ENCODE results near the gene DNM3. TPM values are rescaled to one million over a fixed set of nuclear protein-coding genes. Genes with fewer than 3 reads are reported as not detected.

Gene DNM3
- total RNA-seq, 2 experiments from 2014 or later, result 1.6 to 1.8 TPM

GRCh38 chr1:172003766-172004530 is 162.7 kb downstream of the DNM3 start:
- H3K27me3 Mint-ChIP-seq, result no peaks in the 10 kb centered on the region
- H3K9me3 ChIP-seq (ENCODE audit: control insufficient read depth in 1 of 2, insufficient read depth in 1 of 2, low read length in 2 of 2), result no peaks in the 10 kb centered on the region
- no peaks in the 10 kb centered on the region for H3K36me3 Mint-ChIP-seq (ENCODE audit: low read depth)
- H3K4me1 Mint-ChIP-seq (ENCODE audit: low read depth), result no peaks in the 10 kb centered on the region
- no peak for TF ChIP-seq CTCF (IDR thresholded peaks at IDR 0.05)
- H3K4me1 ChIP-seq (ENCODE audit: insufficient read depth, low read length), result no peaks in the 10 kb centered on the region
- H3K27ac Mint-ChIP-seq, result no peak overlapping the region
- ATAC-seq (ENCODE audit: poor library complexity), result no peak
- no peaks in the 10 kb centered on the region for H3K27me3 ChIP-seq (ENCODE audit: control insufficient read depth in 1 of 2, insufficient read depth in 2 of 2, low read length in 2 of 2)
- DNase-seq, result no peak
- no peaks in the 10 kb centered on the region for H3K36me3 ChIP-seq (ENCODE audit: insufficient read depth, low read length)
- H3K4me3 ChIP-seq (ENCODE audit: low read length), result no peak overlapping the region
- ChIA-PET CTCF (interaction anchor here (0.6 to 1.5 kb wide), 2 partner anchors 59 to 440 kb away, joined by 3 read pairs; no protein-coding TSS in a partner anchor), POLR2A (interaction anchor here (1.2 kb wide), 1 partner anchor 391 kb away, joined by 5 read pairs; no protein-coding TSS in a partner anchor)
- no peaks in the 10 kb centered on the region for H3K9me3 Mint-ChIP-seq
- H3K4me3 Mint-ChIP-seq, result no peak overlapping the region
- no peak overlapping the region for H3K27ac ChIP-seq (ENCODE audit: low read depth in 1 of 2, low read length in 2 of 2)
- intact Hi-C loops (cut with DNase I, micrococcal nuclease), result loop anchor here (1.0 to 10.0 kb wide), 5 partner anchors 181 to 718 kb away; partner anchors contain the start of gene PIGC (in 1 of the 2)

- H3K27me3 ChIP-seq (ENCODE audit: control insufficient read depth in 1 of 2, insufficient read depth in 2 of 2, low read length in 2 of 2), result no peaks in the 10 kb centered on the region
- ChIA-PET POLR2A (interaction anchor here (1.2 kb wide), 1 partner anchor 390 kb away, joined by 5 read pairs; no protein-coding TSS in a partner anchor), CTCF (interaction anchor here (0.6 kb wide), 1 partner anchor 60 kb away, joined by 3 read pairs; no protein-coding TSS in a partner anchor)
- ATAC-seq (ENCODE audit: poor library complexity) (no peak), DNase-seq (no peak)
- no peaks in the 10 kb centered on the region for H3K36me3 ChIP-seq (ENCODE audit: insufficient read depth, low read length)
- Mint-ChIP-seq H3K9me3 (no peaks in the 10 kb centered on the region), H3K4me1 (ENCODE audit: low read depth) (no peaks in the 10 kb centered on the region), H3K36me3 (ENCODE audit: low read depth) (no peaks in the 10 kb centered on the region), H3K27ac (no peak overlapping the region), H3K4me3 (no peak overlapping the region), H3K27me3 (no peaks in the 10 kb centered on the region)
- H3K4me1 ChIP-seq (ENCODE audit: insufficient read depth, low read length), result no peaks in the 10 kb centered on the region
- TF ChIP-seq CTCF (IDR thresholded peaks at IDR 0.05), result no peak
- no peaks in the 10 kb centered on the region for H3K9me3 ChIP-seq (ENCODE audit: control insufficient read depth in 1 of 2, insufficient read depth in 1 of 2, low read length in 2 of 2)
- H3K4me3 ChIP-seq (ENCODE audit: low read length), result no peak overlapping the region
- intact Hi-C loops (cut with DNase I, micrococcal nuclease), result loop anchor here (1.0 to 10.0 kb wide), 4 partner anchors 180 to 718 kb away; no protein-coding TSS in a partner anchor
- no peak overlapping the region for H3K27ac ChIP-seq (ENCODE audit: low read depth in 1 of 2, low read length in 2 of 2)
Observed at GRCh38 chr1:172004671-172005070, 163.4 kb downstream of the DNM3 start.

- ATAC-seq (ENCODE audit: poor library complexity) (no peak), DNase-seq (no peak)
- H3K9me3 ChIP-seq (ENCODE audit: control insufficient read depth in 1 of 2, insufficient read depth in 1 of 2, low read length in 2 of 2), result peaks cover 4% of the 10 kb centered on the region in 2 experiments
- no peaks in the 10 kb centered on the region for H3K27me3 ChIP-seq (ENCODE audit: control insufficient read depth in 1 of 2, insufficient read depth in 2 of 2, low read length in 2 of 2)
- POLR2A ChIA-PET, result no interaction called here
- Mint-ChIP-seq H3K27ac (no peak overlapping the region), H3K36me3 (ENCODE audit: low read depth) (peaks cover 3% of the 10 kb centered on the region), H3K4me3 (no peak overlapping the region), H3K27me3 (no peaks in the 10 kb centered on the region), H3K9me3 (no peaks in the 10 kb centered on the region), H3K4me1 (ENCODE audit: low read depth) (no peaks in the 10 kb centered on the region)
- no peak for TF ChIP-seq CTCF (IDR thresholded peaks at IDR 0.05)
- intact Hi-C loops (cut with DNase I, micrococcal nuclease), result loop anchor here in 1 of 2 experiments (10.0 kb wide), 1 partner anchor 179 kb away; no protein-coding TSS in a partner anchor
- H3K27ac ChIP-seq (ENCODE audit: low read depth in 1 of 2, low read length in 2 of 2), result no peak overlapping the region
- no peaks in the 10 kb centered on the region for H3K4me1 ChIP-seq (ENCODE audit: insufficient read depth, low read length)
- CTCF ChIA-PET, result interaction anchor here (0.7 kb wide), 1 partner anchor 393 kb away, joined by 3 read pairs; no protein-coding TSS in a partner anchor
- no peaks in the 10 kb centered on the region for H3K36me3 ChIP-seq (ENCODE audit: insufficient read depth, low read length)
- H3K4me3 ChIP-seq (ENCODE audit: low read length), result no peak overlapping the region
Observed at GRCh38 chr1:172005856-172006255, 164.6 kb downstream of the DNM3 start.

All from CD4-positive, alpha-beta T cell (primary cell).